Measurements from ENCODE around the gene SLC30A2.

SLC30A2 gene

DNA sequence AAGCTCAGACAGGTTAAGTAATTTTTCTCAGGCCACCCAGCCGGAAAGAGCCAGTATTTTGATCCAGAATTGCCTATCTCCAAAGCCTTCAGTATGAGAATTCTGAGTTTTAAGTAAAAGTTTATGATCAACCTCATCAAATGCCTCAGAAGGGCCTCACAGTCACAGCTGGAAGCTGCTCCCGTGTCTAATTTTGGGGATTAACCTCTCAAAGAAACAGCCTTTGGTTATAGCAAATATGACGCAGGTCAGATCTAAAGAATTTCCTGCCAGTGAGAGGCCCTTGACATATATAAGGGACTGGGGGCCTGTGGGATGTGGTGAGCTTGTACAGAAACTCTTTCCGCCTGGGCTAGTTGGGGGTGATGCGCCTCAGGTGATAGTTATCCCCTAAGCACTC is 22.1 kb downstream of the SLC30A2 start:
- no peak for DNase-seq (ENCODE audit: extremely low read depth in 1 of 2, low read depth in 1 of 2)

DNA sequence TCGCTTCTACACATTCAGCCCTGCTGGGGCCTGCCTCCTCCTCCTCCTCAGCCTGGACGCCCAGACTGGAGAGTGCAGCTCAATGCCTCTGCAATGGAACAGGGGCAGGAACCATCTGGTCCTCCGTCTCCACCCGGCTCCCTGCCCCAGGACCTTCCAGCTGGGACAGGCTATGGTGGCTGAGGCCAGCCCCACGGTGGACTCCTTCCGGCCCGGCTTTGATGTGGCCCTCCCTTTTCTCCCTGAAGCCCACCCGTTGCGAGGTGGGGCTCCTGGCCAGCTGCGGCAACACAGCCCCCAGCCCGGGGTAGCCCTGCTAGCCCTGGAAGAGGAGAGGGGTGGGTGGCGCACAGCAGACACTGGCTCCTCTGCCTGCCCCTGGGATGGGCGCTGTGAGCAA is 22.9 kb downstream of the SLC30A2 start:
- DNase-seq (ENCODE audit: extremely low read depth in 1 of 2, low read depth in 1 of 2), result no peak

DNA sequence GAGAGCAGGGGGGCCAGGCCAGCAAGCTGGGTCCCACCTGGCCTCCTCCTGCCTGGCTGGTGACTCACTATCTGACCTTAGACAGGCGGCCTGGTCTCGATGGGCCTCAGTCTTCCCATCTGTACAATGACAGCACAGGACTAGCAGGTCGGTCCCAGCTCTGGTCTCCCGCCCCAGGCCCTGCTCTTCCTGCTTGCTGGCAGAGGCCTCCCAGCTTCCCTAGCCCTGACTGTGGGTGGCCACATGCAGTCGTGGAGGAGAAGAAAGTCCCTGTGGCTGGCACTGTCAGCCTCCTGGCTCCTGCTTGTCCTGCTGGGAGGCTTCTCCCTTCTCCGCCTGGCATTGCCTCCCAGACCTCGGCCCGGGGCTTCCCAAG is 23.5 kb downstream of the SLC30A2 start:
- no peak for DNase-seq (ENCODE audit: extremely low read depth in 1 of 2, low read depth in 1 of 2)

DNA sequence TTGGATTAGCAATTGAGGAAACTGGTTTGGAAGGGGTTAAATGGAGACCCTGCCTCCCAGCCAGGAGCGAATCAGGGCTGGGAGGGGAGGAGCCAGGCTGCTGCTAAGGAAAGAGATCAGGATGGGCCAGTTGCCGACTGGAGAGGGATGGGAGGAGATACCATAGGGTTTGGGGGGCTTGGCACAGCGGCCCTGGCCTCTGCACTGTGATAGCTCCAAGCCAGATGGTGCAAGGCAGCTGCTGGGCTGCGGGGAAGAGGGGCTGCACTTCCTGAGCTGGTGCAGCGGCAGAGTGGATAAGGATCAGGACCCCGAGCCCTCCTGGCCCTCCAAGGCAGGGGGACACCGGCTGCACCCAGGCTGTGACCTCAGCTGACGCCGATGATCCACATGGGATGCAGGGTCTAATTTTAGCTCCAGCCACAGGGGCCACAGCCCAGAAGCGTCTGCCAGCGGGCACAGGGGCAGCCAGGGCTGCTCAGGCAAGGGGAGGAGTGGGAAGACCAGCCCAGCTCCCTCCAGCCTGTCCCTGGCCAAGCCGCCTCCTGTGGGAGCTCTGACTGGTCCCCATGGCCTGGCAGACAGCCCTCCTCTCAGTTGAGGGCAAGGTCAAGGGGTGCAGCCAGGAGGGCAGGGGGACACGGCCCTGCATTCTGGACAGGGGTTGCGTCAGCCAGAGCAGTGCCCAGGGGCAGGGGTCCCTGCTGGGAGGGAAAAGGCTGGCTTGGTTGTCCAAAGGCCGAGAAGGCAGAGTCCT is 24.1 kb downstream of the SLC30A2 start, which contains the start of gene EXTL1:
Gene EXTL1 (plus strand): TSS at position 129 of the 757 bp plus-strand sequence. CDS start 872 bp downstream, outside the sequence.
- DNase-seq (ENCODE audit: extremely low read depth in 1 of 2, low read depth in 1 of 2), result no peak

DNA sequence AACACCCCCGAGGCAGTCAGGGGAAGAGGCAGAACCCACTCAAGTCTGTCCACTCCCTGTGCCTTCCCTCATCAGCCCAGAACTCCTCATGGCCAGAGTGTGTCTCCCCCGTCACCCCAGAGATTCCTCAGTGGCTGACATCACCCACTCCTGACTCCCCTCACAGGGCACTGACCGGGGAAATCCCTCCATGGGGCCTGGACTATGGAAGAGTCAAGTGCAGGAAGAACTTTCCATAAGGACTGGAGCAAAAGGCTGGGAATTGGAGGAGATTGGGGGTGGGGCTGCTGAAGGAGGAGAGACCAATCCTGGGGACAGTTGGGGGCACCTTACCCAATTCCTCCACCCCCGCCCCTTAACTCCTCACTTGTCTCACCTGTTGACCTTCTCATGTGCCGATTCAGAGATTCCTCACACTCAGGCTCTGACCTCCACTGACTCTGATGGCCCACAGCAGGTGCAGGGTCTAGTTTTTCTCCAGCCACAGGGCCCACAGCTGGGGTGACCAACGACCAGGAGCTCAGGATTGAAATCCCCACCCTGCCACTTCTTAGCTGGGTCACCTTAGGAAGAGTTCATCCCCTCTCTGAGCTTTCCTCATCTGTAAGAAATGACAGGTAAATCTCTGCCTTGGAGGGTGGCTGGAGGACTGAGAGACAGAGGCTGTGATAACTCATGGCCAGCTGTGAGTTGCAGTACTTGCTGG is 24.8 kb downstream of the SLC30A2 start:
- DNase-seq (ENCODE audit: extremely low read depth in 1 of 2, low read depth in 1 of 2), result no peak

DNA sequence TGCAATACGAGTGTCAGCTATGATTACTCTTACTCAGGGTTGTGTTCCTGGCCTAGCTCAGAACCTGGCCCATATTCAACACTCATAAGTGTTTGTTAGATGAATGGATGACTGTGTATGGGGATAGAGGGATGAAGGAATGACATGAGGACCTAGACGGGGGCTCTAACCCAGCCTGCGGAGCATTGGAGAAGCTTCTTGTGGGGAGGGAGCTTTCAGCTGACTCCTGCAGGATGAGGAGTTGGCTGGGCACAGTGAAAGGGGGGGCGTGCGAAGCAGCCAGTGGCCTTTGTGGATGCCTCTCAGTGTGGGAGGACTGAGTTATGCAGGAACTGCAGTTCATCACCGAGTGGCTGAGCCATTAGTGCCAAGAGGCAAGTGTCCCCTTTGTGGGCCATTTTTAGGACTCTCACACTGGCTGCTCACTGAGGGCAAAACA is 25.6 kb downstream of the SLC30A2 start:
- DNase-seq (ENCODE audit: extremely low read depth in 1 of 2, low read depth in 1 of 2), result no peak

DNA sequence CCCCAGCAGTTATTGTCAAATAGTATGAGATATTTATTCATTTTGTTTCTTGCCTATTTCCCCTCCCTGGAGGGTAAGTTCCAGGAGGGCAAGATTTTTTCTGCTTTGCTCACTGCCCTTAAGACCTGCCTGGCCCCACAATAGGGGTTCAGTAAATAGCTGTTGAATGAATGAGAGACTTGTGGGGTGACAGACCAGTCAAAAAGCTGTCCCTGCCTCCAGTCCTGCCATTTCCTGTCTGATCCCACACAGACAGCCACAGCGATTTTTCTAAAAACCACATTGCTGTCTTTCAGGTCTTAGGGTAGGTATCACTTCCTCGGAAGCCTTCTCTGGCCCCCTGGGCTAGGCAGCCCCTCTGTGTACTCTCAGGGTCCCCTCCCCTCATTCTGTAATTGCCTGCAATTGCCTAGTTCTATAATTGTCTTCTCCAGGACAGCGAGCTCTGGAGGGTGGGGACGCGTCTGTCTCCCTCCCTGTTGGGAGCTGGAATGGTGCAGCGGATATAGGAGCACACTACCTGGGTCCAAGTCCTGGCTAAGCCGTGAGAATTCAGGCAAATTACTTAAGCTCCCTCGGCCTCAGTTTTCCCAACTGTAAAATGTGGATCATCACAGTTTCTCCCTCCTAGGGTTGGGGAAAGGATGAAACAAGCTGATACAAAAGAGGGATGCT is 26.1 kb downstream of the SLC30A2 start:
- no peak for DNase-seq (ENCODE audit: extremely low read depth in 1 of 2, low read depth in 1 of 2)

DNA sequence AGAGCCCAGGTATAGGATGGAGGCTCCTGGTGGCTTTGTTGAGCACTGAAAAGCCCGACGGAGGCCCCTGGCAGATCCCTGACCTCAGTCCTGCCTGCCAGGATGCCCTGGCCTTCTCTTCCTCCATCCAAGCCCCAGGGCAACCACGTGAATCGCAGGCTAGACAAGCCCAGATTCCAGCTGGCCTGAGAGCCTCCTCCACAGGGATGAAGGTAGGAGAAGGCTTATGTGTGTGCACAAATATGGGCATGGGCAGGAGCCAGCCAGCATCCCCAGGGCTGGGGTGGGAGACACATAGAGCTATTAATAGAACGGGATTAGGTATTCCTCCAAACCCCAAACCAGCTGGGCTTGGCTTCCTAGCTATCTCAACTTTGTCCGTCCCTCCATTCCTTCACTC is 28.3 kb downstream of the SLC30A2 start:
- DNase-seq (ENCODE audit: extremely low read depth in 1 of 2, low read depth in 1 of 2), result no peak

DNA sequence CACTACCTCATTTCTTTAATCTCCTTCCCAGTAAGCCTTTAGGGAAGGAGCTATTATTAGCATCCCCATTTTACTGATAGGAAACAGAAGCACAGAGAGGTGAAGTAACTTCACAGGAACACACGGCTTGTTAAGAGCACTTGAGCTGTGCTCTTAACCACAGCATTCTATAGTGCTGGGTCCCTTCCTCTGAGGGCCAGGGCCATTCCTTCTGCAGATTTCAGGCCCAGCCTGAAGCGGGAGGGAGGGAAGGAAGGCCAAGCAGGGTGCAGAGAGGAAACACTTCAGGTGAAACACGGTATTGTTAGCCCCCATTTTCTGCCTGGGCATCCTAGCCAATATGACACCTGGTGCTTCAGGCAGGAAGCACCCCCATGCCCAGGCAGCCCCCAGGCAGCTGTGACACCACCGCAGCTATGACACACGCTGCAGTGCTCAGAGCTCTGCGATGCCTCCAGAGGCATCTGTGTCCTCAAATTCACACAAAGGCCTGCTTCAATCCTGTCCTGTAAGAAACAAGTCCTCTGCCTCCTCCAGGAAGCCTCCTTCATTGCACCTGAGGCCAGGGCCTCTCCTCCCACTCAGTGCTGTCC is 28.9 kb downstream of the SLC30A2 start:
- DNase-seq (ENCODE audit: extremely low read depth in 1 of 2, low read depth in 1 of 2), result no peak

DNA sequence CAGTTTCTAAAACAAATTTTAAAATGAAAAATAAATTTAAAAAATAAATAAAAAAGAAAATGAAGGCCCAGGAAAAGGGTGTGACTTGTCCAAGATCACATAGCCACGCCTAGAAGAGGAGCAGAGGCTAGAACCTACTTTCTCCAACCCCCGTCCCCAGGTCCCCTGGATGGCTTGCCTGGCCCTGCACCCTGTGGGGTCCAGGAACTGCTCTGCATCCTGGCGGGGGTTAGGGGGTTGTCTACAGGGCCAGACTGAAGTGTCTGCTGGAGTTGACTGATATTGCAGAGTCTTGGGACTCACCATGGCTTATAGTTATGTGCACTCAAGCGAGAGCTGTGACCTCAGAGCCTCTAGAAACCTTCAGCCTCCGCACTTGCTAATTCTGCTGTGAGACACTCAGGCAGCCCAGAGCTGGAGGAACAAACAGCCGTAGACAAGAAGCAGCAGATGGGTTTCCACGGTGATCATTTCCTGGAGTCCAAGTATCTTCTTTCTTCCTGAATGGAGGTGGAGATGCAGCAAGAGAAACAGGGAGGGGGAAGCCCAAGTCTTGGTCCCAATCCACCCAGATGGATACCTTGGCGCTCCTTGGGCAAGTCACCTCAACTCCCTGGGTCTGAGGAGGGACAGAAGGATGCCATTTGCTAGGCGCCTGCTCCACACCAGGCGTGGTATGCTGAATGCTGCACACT is 29.5 kb downstream of the SLC30A2 start:
- DNase-seq (ENCODE audit: extremely low read depth in 1 of 2, low read depth in 1 of 2), result no peak

DNA sequence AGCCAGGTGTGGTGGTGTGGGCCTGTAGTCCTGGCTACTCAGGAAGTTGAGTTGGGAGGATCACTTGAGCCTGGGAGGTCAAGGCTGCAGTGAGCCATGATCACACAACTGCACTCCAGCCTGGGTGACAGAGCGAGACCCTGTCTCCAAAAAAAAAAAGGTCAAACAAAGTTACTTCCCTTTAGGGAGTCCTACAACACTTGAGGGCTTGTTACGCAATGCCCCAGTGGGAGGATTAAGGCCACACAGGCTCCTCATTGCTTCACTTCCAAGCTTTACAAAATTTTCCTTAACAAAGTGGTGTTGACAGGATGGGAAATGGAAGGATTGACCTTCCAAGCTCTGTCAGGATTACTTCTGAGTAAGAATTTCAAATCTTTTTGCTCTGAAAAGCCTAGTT is 30.6 kb downstream of the SLC30A2 start:
- DNase-seq (ENCODE audit: extremely low read depth in 1 of 2, low read depth in 1 of 2), result no peak

DNA sequence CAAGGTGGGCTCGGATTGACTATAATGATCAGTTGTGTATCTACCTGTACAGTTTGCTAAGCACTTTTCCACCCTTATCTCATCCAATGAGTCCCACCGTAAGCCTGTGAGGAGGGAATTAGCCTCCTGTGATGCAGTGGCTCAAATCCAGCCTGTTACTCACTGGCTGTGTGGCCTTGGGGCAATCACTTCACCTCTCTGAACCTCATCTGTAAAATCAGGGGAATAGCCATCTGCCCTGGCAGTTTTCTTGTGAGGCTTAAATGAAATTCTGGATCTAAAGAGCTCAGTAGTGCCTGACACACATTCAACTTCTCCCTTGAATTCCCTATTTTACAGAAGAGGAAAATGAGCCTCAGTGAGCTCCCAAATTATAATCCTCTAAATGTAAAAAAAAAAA is 31.7 kb downstream of the SLC30A2 start:
- no peak for DNase-seq (ENCODE audit: extremely low read depth in 1 of 2, low read depth in 1 of 2)

DNA sequence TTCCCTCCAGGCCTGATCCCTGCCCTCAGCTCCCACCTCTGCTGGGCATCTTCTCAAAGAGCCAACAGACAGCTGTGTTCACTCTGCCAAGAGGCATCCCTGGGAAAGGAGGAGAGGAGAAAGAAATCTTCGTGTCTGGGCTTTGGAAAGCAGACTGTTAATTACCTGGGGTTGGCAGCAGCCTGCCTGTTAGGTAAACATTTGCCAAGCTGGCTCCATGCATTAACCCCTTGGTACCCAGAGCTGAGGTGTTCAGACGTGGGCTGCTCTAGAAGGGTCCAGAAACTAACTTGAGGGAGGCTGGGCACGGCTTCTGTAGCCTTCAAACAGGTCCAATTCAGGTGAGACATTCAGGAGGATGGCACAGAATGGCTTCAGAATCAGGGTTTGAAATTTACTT is 33.1 kb downstream of the SLC30A2 start:
- no peak for DNase-seq (ENCODE audit: extremely low read depth in 1 of 2, low read depth in 1 of 2)

DNA sequence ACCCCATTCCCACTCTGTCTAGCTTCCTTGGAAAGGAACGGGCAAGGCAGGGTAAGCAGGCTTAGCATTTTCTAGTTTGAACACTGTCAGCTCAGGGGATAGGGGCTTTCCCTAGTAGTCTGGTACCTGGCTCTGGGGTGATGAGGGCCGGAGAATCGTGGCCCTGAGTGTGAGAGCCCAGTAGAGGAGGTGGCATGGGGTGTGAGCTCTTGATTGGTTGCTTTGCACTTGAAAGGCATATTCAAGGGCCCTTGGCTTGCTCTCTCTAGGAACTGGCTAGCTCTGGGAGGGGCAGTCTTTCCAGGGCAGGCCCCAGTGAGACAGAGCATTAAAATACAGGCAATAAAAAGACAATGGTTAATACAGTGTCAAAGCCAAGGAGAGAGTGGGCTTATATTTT is 35.1 kb downstream of the SLC30A2 start:
- DNase-seq (ENCODE audit: extremely low read depth in 1 of 2, low read depth in 1 of 2), result no peak

DNA sequence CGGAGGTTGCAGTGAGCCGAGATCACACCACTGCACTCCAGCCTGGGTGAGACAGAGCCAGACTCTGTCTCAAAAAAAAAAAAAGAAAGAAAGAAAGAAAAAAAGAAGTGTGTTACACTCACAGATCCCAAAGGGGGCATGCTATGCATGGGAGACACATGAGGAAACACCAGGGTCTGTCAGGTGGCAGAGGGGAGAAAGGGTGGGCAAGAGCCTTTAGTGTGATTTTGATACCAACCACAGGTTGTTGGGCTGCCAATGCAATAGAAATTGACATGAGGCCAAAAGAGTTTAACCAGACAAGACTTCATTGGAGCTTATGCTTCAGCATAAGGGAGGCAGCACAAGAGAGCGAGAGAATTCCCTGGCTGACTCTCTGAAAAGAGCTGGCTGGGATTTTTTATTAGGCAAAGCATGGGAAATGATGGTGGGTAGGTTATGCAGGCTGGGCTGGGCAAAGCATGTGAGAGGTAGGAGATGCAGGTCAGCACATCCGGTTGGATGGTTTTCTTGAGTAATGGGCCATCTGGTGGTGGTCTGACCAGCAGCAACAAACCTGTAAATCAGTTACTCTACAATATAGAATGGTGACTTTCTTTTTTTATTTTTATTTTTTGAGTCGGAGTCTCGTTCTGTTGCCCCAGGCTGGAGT is 36.0 kb downstream of the SLC30A2 start:
- no peak for DNase-seq (ENCODE audit: extremely low read depth in 1 of 2, low read depth in 1 of 2)

DNA sequence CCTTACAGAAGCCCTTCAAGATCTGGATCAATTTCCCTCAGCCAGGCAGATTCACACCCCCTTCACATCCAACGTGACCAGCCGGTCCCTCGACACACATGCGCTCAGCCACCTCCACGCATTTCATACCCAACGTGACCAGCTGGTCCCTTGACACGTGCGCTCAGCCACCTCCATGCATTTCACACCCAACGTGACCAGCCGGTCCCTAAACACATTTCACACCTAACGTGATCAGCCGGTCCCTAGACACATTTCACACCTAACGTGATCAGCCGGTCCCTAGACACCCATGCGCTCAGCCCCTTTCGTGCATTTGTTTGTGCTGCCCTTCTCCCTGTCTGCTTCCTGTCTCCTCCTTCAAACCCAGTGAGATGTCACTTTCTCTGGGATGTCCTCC is 39.2 kb downstream of the SLC30A2 start:
- no peak for DNase-seq (ENCODE audit: extremely low read depth in 1 of 2, low read depth in 1 of 2)

DNA sequence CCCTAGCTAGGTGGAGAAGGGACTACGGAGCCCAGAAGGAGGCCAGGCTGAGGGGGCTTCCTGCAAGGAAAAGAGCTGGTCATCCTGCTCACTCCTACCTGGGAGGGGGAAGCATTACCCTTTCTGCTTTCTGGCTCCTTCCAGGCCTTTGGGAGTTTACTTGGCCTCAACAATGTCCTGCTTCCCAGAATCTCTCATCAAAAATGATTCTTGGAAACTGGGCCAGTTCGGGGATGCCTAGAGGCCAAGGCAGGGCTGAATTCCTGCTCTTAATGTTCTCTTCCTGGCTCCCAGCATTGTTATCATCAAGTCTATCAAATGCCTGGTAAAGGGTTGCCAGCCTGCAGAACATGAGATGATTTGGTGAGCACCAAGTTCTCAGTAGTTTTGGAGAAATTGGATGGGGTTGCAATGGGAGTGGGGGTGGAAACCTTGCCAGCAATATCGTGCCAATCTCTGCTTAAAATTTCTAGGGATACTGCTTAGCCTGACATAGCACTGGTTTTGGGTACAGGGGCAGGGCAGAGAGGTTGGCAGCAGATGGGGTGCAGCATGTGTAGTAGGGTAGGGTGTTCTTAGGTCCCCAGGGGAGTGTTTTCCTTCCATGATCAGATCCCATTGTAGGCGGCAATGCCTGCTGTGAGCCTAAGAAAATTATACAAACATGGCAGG is 40.3 kb downstream of the SLC30A2 start:
- DNase-seq (ENCODE audit: extremely low read depth in 1 of 2, low read depth in 1 of 2), result no peak

DNA sequence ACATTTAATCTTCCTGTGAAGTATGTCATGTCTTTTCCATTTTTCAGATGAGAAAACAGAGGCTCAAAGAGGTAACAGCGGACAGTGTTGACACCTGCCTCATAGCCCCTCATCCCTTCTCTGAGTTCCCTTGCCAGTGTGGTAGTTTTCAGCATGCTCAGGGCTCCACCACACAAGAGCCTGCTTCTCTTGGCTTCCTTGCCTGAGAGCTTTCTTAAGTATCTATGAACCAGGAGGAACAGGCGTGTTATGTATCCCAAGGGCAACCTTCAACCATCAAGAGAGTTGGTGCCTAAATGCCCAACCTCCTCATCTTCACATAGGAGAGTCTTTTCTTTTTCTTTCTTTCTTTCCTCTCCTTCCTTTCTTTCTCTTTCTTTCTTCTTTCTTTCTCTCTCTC is 42.2 kb downstream of the SLC30A2 start:
- DNase-seq (ENCODE audit: extremely low read depth in 1 of 2, low read depth in 1 of 2), result no peak

DNA sequence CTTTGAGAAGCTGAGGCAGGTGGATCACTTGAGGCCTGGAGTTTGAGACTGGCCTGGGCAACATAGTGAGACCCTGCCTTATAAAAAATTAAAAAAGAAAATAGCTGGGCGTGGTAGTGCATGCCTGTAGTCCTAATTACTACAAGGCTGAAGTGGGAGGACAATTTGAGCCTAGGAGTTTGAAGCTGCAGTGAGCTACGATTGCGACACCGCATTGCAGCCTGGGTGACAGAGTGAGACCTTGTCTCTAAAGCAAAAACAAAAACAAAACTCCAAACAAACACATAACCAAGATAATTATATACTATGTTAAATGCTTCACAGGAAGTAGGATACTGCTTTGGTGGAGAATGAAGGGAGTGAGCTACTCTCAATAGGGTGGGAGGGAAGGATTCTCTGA is 42.7 kb downstream of the SLC30A2 start:
- DNase-seq (ENCODE audit: extremely low read depth in 1 of 2, low read depth in 1 of 2), result no peak
